ENCODE measurements around the gene MYF5.

GRCh38 chr12:80676856-80677255 lies 39.9 kb upstream of the MYF5 start:
- TF ChIP-seq POLR2A (IDR thresholded peaks at IDR 0.05) (no peak), CTCF (IDR thresholded peaks at IDR 0.05) (no peak)

Data from prostate gland (tissue), 2 donors.